Brain pericyte (primary cell): Measurements from ENCODE around the gene PLA2G3.
"Not testable (repeated sequence)": the region's sequence is repeated elsewhere in the genome, so short reads cannot be mapped to it uniquely, and the experiment has no call there.

Source experiments
- DNase-seq: peaks from one replicate; pipeline ENCODE4 v3.0.0-alpha.2; 2012; ENCODE audit warnings: low read depth, low spot score

The PLA2G3 gene

GRCh38 chr22:31099841-31100761 is 40.2 kb downstream of the PLA2G3 start:
- no peak for DNase-seq

- no peak for DNase-seq
Measured at GRCh38 chr22:31099386-31099785, 40.9 kb downstream of the PLA2G3 start.

GRCh38 chr22:31098632-31099110 is 41.6 kb downstream of the PLA2G3 start:
- no peak for DNase-seq

- DNase-seq, result no peak
Measured at GRCh38 chr22:31097941-31098631, 42.2 kb downstream of the PLA2G3 start.

- not testable (repeated sequence) for DNase-seq
Measured at GRCh38 chr22:31097539-31097938, 42.8 kb downstream of the PLA2G3 start.

- DNase-seq, result no peak
Measured at GRCh38 chr22:31096657-31097279, 43.5 kb downstream of the PLA2G3 start.

- DNase-seq, result no peak
Measured at GRCh38 chr22:31095637-31096249, 44.6 kb downstream of the PLA2G3 start.

GRCh38 chr22:31094741-31095140 is 45.6 kb downstream of the PLA2G3 start:
- no peak for DNase-seq

- no peak for DNase-seq
Measured at GRCh38 chr22:31094021-31094551, 46.2 kb downstream of the PLA2G3 start.

- DNase-seq, result no peak
Measured at GRCh38 chr22:31093086-31093850, 47.0 kb downstream of the PLA2G3 start.

GRCh38 chr22:31092161-31092560 is 48.1 kb downstream of the PLA2G3 start:
- no peak for DNase-seq

GRCh38 chr22:31091106-31091975 is 49.0 kb downstream of the PLA2G3 start:
- DNase-seq, result no peak

- no peak for DNase-seq
Measured at GRCh38 chr22:31090217-31091085, 49.9 kb downstream of the PLA2G3 start.

- DNase-seq, result no peak
Measured at GRCh38 chr22:31089160-31090100, 50.9 kb downstream of the PLA2G3 start.

GRCh38 chr22:31088233-31088986 is 51.9 kb downstream of the PLA2G3 start:
- no peak for DNase-seq

- no peak for DNase-seq
Measured at GRCh38 chr22:31087744-31088215, 52.5 kb downstream of the PLA2G3 start.
